Ectodermal cell (in vitro differentiated cells): ENCODE results near the gene GPC6.

Experiments used
- H3K27ac ChIP-seq: 2 replicates; pipeline ENCODE4 v1.7.0; 2013; ENCODE audit warnings: mild to moderate bottlenecking, low read depth, low read length; ENCODE audit not compliant: insufficient read depth, poor library complexity, severe bottlenecking
- H3K27me3 ChIP-seq: 2 replicates; pipeline ENCODE4 v1.7.0; 2013; ENCODE audit warnings: mild to moderate bottlenecking, low read length; ENCODE audit not compliant: insufficient read depth, control insufficient read depth, poor library complexity, severe bottlenecking
- H3K36me3 ChIP-seq: one replicate; pipeline ENCODE4 v1.7.0; 2013; ENCODE audit warnings: low read length; ENCODE audit not compliant: control insufficient read depth, insufficient read depth
- H3K4me1 ChIP-seq: one replicate; pipeline ENCODE4 v1.7.0; 2013; ENCODE audit warnings: low read length; ENCODE audit not compliant: control insufficient read depth, insufficient read depth
- H3K4me3 ChIP-seq: 2 replicates; pipeline ENCODE4 v1.7.0; 2013; ENCODE audit warnings: low read depth, low read length, control low read depth; ENCODE audit not compliant: insufficient read depth
- H3K9me3 ChIP-seq: 2 replicates; pipeline ENCODE4 v1.7.0; 2013; ENCODE audit warnings: mild to moderate bottlenecking, low read length, moderate library complexity; ENCODE audit not compliant: control insufficient read depth
- WGBS, 2 experiments: methylation state at CpG; one replicate each; pipeline ENCODE4 v1.1.7; 2013; ENCODE audit warnings: missing lambda C conversion rate in 2 of 2; 5-methylcytosine and 5-hydroxymethylcytosine counted together

GPC6 gene

GRCh38 chr13:93946994-93947393 is 720.4 kb downstream of the GPC6 start:
- Histone ChIP-seq H3K4me3 (no peak overlapping the region), H3K27me3 (no peaks in the 10 kb centered on the region), H3K9me3 (no peaks in the 10 kb centered on the region), H3K36me3 (no peaks in the 10 kb centered on the region), H3K27ac (no peak overlapping the region), H3K4me1 (no peaks in the 10 kb centered on the region)
- WGBS, 2 experiments = 95% methylated on average over 2 of the region's 3 CpGs

GRCh38 chr13:93947651-93948050 is 721.0 kb downstream of the GPC6 start:
- H3K4me3 ChIP-seq = no peak overlapping the region
- 89 to 93% methylated on average over 4 to 5 of the region's 5 CpGs for WGBS, 2 experiments
- no peak overlapping the region for H3K27ac ChIP-seq
- no peaks in the 10 kb centered on the region for H3K36me3 ChIP-seq
- H3K4me1 ChIP-seq = no peaks in the 10 kb centered on the region
- H3K9me3 ChIP-seq = no peaks in the 10 kb centered on the region
- no peaks in the 10 kb centered on the region for H3K27me3 ChIP-seq

- H3K9me3 ChIP-seq = no peaks in the 10 kb centered on the region
- H3K27ac ChIP-seq = no peak overlapping the region
- no peaks in the 10 kb centered on the region for H3K4me1 ChIP-seq
- H3K4me3 ChIP-seq = no peak overlapping the region
- no peaks in the 10 kb centered on the region for H3K27me3 ChIP-seq
- no peaks in the 10 kb centered on the region for H3K36me3 ChIP-seq
- 89 to 91% methylated on average over 1 of the region's 2 CpGs for WGBS, 2 experiments
Observed at GRCh38 chr13:93948162-93948922, 721.7 kb downstream of the GPC6 start.

GRCh38 chr13:93951108-93951507 is 724.5 kb downstream of the GPC6 start:
- Histone ChIP-seq H3K9me3 (no peaks in the 10 kb centered on the region), H3K27ac (no peak overlapping the region), H3K4me3 (no peak overlapping the region), H3K27me3 (no peaks in the 10 kb centered on the region), H3K4me1 (no peaks in the 10 kb centered on the region), H3K36me3 (no peaks in the 10 kb centered on the region)

- H3K9me3 ChIP-seq = no peaks in the 10 kb centered on the region
- H3K27ac ChIP-seq = no peak overlapping the region
- no peaks in the 10 kb centered on the region for H3K36me3 ChIP-seq
- H3K4me1 ChIP-seq = no peaks in the 10 kb centered on the region
- no peaks in the 10 kb centered on the region for H3K27me3 ChIP-seq
- whole genome bisulfite sequencing, 2 experiments = no CpG with 5 or more reads among the region's 1 CpG
- no peak overlapping the region for H3K4me3 ChIP-seq
Observed at GRCh38 chr13:93951951-93952350, 725.3 kb downstream of the GPC6 start.

GRCh38 chr13:93953841-93954240 is 727.2 kb downstream of the GPC6 start:
- Histone ChIP-seq H3K9me3 (no peaks in the 10 kb centered on the region), H3K27me3 (no peaks in the 10 kb centered on the region), H3K36me3 (no peaks in the 10 kb centered on the region), H3K4me1 (no peaks in the 10 kb centered on the region), H3K4me3 (no peak overlapping the region), H3K27ac (no peak overlapping the region)
- WGBS, 2 experiments = 83 to 100% methylated on average over 1 of the region's 1 CpG

GRCh38 chr13:93955904-93956303 is 729.3 kb downstream of the GPC6 start:
- Histone ChIP-seq H3K36me3 (no peaks in the 10 kb centered on the region), H3K27ac (no peak overlapping the region), H3K4me3 (no peak overlapping the region)

GRCh38 chr13:93956426-93956825 is 729.8 kb downstream of the GPC6 start:
- H3K36me3 ChIP-seq = no peaks in the 10 kb centered on the region
- no peak overlapping the region for H3K4me3 ChIP-seq
- H3K27me3 ChIP-seq = no peaks in the 10 kb centered on the region
- no peaks in the 10 kb centered on the region for H3K9me3 ChIP-seq
- 98% methylated on average over 2 of the region's 2 CpGs for WGBS, 2 experiments
- no peaks in the 10 kb centered on the region for H3K4me1 ChIP-seq
- H3K27ac ChIP-seq = no peak overlapping the region

More at GRCh38 chr13:93955904-93956303, 729.3 kb downstream of the GPC6 start:
- Histone ChIP-seq H3K27me3 (no peaks in the 10 kb centered on the region), H3K4me1 (no peaks in the 10 kb centered on the region), H3K9me3 (no peaks in the 10 kb centered on the region)

- WGBS, 2 experiments = 87 to 100% methylated on average over 2 of the region's 2 CpGs
- no peak overlapping the region for H3K27ac ChIP-seq
- H3K27me3 ChIP-seq = no peaks in the 10 kb centered on the region
- no peaks in the 10 kb centered on the region for H3K9me3 ChIP-seq
- no peaks in the 10 kb centered on the region for H3K36me3 ChIP-seq
- no peak overlapping the region for H3K4me3 ChIP-seq
- no peaks in the 10 kb centered on the region for H3K4me1 ChIP-seq
Observed at GRCh38 chr13:93957371-93957770, 730.8 kb downstream of the GPC6 start.

- no peak overlapping the region for H3K27ac ChIP-seq
- H3K9me3 ChIP-seq = no peaks in the 10 kb centered on the region
- H3K4me3 ChIP-seq = no peak overlapping the region
- H3K27me3 ChIP-seq = no peaks in the 10 kb centered on the region
- H3K36me3 ChIP-seq = no peaks in the 10 kb centered on the region
- no peaks in the 10 kb centered on the region for H3K4me1 ChIP-seq
- WGBS, 2 experiments = 82 to 85% methylated on average over 10 of the region's 10 CpGs
Observed at GRCh38 chr13:93959796-93960533, 733.4 kb downstream of the GPC6 start.
